D721Med (cell line): ENCODE measurements around the gene ZNF148.

ENCODE experiments used
- DNase-seq: peaks from one replicate; pipeline ENCODE4 v3.0.0; 2011; ENCODE audit warnings: low spot score; ENCODE audit not compliant: insufficient read length
- FAIRE-seq: peaks from 2 replicates; lab custom pipeline; 2011; peaks lifted over from hg19 to GRCh38; lab: Jason Lieb, UNC
- TF ChIP-seq, protein P1 (sequence below): IDR thresholded peaks from 2 replicates; pipeline ENCODE4 v1.5.1; 2012; ENCODE audit warnings: mild to moderate bottlenecking, control low read depth; ENCODE audit not compliant: insufficient read depth; ENCODE audit errors: missing control alignments

Gene ZNF148

DNA sequence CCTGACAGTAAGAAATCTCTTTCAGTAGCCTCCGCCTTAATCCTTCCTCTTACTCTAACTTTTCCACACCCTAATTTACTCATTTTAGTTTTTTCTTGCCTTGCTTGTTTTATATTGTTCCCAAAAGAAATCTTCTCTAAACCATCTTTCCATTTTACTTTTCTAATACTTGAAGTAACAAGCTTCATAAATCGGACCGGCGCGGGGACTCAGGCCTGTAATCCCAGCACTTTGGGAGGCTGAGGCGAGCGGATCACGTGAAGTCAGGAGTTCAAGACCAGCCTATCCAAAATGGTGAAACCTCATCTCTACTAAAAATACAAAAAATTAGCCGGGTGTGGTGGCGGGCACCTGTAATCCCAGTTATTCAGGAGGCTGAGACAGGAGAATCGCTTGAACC, 17.3 kb downstream of the ZNF148 start:
- TF ChIP-seq, protein P1, sequence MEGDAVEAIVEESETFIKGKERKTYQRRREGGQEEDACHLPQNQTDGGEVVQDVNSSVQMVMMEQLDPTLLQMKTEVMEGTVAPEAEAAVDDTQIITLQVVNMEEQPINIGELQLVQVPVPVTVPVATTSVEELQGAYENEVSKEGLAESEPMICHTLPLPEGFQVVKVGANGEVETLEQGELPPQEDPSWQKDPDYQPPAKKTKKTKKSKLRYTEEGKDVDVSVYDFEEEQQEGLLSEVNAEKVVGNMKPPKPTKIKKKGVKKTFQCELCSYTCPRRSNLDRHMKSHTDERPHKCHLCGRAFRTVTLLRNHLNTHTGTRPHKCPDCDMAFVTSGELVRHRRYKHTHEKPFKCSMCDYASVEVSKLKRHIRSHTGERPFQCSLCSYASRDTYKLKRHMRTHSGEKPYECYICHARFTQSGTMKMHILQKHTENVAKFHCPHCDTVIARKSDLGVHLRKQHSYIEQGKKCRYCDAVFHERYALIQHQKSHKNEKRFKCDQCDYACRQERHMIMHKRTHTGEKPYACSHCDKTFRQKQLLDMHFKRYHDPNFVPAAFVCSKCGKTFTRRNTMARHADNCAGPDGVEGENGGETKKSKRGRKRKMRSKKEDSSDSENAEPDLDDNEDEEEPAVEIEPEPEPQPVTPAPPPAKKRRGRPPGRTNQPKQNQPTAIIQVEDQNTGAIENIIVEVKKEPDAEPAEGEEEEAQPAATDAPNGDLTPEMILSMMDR, result no peak
- no peak for DNase-seq
- no peak for FAIRE-seq

DNA sequence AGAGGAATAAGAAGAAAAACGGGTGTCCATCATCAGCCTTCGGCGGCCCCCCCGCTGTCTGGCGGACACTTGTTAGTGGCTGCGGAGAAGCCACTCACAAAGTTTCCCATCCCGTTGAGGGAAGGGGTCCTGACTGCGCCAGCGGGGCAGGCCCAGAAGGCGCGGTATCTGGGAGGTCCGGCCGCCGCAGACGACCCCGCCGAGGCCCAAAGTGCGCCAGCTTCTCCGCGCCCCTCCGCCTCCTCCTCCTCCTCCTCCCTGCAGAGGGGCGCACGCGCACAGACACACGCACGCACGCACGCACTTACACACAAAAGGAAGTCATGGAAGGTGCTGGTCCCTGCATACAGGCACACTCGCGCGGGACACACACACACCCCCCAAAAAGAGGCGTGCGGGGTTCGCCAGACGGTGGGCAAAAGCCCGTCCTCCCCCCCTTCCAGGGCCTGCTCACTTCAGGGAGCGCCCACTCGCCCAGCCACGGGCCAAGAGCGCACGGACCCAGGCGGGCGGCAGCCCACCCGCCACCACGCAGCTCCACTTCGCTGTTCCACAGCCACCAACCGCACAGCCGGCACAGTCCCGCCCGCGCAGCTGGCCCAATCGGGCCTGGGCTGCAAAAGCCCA, 18.0 kb downstream of the ZNF148 start:
- FAIRE-seq, result no peak
- no peak for DNase-seq
- TF ChIP-seq, protein P1, result no peak

DNA sequence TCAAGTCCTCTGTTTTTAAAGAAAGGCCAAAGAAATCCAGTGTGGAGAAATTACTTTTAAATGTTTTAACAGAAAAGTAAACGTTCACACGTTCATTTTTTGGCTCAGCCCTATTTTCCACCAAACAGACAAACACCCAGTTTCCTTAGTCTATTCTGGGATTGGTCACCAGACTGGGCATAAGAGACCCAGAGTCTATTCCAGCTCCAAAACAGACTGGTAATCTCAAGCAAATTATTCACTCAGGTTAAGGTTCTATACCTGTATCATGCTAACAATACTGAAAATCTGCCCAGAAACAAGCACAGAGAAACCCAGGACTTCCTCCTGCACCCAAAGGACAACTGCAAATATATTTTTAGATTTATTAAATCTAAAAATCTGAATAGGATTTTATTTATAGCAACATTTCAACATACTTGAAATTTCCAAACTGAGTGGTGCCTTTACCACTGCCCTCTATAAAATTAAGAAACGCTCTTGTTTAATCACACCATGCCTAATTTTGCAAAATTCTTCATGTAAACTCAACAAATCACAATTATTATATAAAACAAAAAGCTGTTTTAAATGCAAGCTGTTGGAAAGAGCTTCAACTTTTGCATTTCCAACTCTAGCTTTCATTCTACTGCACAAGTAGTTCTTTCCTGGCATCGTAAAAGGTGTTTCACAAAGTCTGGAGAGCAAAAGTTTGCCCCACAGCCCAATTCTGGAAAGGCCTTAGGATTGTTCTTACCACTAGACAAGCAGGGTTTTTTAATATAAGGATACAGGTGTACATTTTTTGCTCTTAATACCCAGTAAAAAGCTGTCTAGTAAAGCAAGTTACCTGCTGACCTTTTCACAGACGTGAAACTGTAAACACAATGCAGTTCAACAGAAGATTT, 18.7 kb downstream of the ZNF148 start:
- no peak for DNase-seq
- FAIRE-seq, result no peak
- TF ChIP-seq, protein P1, result no peak

DNA sequence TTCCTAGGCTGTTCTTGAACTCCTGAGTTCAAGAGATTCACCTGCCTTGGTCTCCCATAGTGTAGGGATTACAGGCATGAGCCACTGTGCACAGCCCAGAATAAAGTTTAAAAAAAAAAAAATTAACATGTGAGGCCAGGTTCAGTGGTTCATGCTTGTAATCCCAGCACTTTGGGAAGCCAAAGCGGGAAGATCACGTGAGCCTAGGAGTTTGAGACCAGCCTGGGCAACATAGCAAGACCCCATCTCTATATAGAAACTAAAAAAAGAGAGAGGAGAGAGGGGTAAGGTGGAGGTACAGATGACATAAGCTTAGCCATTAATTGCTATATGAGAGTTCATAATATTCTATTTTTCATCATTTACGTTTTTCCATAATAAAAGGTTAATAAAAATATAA, 21.5 kb downstream of the ZNF148 start:
- DNase-seq, result no peak
- TF ChIP-seq, protein P1, result no peak
- no peak for FAIRE-seq

DNA sequence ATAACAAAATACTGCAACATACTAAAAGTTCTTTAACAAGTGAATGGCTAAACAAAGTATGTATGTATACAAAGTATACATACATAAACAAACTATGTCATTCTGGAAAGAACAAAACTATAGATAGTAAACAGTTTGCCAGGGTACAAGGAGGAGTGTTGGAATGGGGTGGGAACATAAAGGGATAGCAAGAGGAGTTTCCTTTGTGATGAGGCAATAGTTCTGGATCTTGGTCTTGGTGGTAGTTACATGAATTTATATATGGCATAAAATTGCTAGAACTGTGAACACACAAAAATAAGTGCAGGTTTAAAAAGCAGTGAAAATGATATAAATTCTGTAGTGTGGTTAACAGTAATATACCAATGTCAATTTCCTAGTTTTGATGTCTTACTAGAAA, 22.0 kb downstream of the ZNF148 start:
- no peak for DNase-seq
- FAIRE-seq, result no peak
- TF ChIP-seq, protein P1, result no peak

DNA sequence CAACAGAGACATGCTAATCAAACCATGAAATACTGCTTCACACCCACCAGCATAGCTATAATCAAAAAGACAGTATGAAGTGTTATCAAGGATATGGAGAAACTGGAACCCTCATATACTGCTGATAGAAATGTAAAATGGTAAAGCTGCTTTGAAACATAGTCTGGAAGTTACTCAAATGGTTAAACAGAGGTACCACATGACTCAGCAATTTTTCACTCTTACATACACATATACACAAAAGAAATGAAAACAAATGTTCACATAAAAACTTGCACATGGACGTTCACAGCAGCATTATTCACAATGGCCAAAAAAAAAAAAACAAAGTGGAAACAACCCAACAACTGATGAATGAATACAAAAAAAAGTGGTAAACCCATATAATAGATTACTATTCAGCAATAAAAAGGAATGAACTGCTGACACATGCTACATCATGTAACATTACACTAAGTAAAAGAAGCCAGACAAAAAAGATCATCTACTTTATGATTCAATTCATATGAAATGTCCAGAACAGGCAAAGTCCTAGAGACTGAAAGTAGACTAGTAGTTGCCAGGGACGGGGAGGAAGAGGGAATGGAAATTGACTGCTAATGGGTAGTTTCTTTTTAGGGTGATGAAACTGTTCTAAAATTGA, 23.2 kb downstream of the ZNF148 start:
- no peak for DNase-seq
- TF ChIP-seq, protein P1, result no peak
- FAIRE-seq, result peak; percentile 60
